ENCODE results near the gene PTX3. TPM values are rescaled to one million over a fixed set of nuclear protein-coding genes. Genes with fewer than 3 reads are reported as not detected.

PTX3 gene
- polyA plus RNA-seq, 1 donor from 2014 or later = 0.57 TPM

DNA sequence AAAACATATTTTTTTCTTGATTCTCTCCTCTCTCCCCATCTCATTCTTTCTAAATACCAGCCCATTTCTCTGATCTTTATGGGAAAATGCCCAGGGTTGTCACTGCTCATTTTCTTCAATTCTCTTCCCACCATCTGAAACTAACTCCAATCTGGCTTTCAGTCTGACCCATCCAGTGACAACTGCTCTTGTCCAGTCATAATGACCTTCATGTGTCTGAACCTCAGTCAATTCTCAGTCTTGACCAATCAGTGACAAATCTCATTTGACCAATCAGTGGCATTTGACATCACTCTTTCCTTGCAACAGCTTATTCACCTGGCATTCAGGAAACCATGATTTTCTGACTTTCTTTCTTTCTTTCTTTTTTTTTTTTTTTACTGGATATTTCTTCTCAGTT is 51.5 kb downstream of the PTX3 start:
- H3K4me3 ChIP-seq (ENCODE audit: low read length) = no peak overlapping the region
- H3K9me3 ChIP-seq (ENCODE audit: low read length) = no peaks in the 10 kb centered on the region
- no peak overlapping the region for H3K9ac ChIP-seq (ENCODE audit: low read length)
- H3K27me3 ChIP-seq (ENCODE audit: insufficient read depth, low read depth, low read length) = no peaks in the 10 kb centered on the region
- H3K9me2 ChIP-seq (ENCODE audit: insufficient read depth, low read length) = no peaks in the 10 kb centered on the region
- no peak overlapping the region for H3K4me2 ChIP-seq (ENCODE audit: low read length)
- H3K36me3 ChIP-seq (ENCODE audit: insufficient read depth, low read length) = no peaks in the 10 kb centered on the region
- no peaks in the 10 kb centered on the region for H3F3A ChIP-seq (ENCODE audit: insufficient read depth, low read length, poor library complexity, severe bottlenecking)
- no peak overlapping the region for H2AFZ ChIP-seq (ENCODE audit: low read depth, low read length)
- TF ChIP-seq, protein P1, sequence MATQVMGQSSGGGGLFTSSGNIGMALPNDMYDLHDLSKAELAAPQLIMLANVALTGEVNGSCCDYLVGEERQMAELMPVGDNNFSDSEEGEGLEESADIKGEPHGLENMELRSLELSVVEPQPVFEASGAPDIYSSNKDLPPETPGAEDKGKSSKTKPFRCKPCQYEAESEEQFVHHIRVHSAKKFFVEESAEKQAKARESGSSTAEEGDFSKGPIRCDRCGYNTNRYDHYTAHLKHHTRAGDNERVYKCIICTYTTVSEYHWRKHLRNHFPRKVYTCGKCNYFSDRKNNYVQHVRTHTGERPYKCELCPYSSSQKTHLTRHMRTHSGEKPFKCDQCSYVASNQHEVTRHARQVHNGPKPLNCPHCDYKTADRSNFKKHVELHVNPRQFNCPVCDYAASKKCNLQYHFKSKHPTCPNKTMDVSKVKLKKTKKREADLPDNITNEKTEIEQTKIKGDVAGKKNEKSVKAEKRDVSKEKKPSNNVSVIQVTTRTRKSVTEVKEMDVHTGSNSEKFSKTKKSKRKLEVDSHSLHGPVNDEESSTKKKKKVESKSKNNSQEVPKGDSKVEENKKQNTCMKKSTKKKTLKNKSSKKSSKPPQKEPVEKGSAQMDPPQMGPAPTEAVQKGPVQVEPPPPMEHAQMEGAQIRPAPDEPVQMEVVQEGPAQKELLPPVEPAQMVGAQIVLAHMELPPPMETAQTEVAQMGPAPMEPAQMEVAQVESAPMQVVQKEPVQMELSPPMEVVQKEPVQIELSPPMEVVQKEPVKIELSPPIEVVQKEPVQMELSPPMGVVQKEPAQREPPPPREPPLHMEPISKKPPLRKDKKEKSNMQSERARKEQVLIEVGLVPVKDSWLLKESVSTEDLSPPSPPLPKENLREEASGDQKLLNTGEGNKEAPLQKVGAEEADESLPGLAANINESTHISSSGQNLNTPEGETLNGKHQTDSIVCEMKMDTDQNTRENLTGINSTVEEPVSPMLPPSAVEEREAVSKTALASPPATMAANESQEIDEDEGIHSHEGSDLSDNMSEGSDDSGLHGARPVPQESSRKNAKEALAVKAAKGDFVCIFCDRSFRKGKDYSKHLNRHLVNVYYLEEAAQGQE (IDR thresholded peaks at IDR 0.05; ENCODE audit: borderline replicate concordance) = no peak
- TF ChIP-seq RAD21 (conservative IDR thresholded peaks at IDR 0.05) (no peak), EP300 (conservative IDR thresholded peaks at IDR 0.05; ENCODE audit: poor library complexity, severe bottlenecking) (no peak), MXI1 (conservative IDR thresholded peaks at IDR 0.05; ENCODE audit: poor library complexity, severe bottlenecking) (no peak), TAF1 (IDR thresholded peaks at IDR 0.05; ENCODE audit: low read depth) (no peak), POLR2AphosphoS5 (IDR thresholded peaks at IDR 0.05) (no peak), EZH2 (IDR thresholded peaks at IDR 0.05; ENCODE audit: borderline replicate concordance, insufficient read depth, low read length, poor library complexity, severe bottlenecking) (no peak), SMC3 (conservative IDR thresholded peaks at IDR 0.05; ENCODE audit: poor library complexity) (no peak)
- TF ChIP-seq, protein P2, sequence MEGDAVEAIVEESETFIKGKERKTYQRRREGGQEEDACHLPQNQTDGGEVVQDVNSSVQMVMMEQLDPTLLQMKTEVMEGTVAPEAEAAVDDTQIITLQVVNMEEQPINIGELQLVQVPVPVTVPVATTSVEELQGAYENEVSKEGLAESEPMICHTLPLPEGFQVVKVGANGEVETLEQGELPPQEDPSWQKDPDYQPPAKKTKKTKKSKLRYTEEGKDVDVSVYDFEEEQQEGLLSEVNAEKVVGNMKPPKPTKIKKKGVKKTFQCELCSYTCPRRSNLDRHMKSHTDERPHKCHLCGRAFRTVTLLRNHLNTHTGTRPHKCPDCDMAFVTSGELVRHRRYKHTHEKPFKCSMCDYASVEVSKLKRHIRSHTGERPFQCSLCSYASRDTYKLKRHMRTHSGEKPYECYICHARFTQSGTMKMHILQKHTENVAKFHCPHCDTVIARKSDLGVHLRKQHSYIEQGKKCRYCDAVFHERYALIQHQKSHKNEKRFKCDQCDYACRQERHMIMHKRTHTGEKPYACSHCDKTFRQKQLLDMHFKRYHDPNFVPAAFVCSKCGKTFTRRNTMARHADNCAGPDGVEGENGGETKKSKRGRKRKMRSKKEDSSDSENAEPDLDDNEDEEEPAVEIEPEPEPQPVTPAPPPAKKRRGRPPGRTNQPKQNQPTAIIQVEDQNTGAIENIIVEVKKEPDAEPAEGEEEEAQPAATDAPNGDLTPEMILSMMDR (IDR thresholded peaks at IDR 0.05; ENCODE audit: poor library complexity, severe bottlenecking) = no peak
- H3K79me2 ChIP-seq (replicated peaks; ENCODE audit: insufficient read depth, low read length) = no peaks in the 10 kb centered on the region
- H3K27ac ChIP-seq (ENCODE audit: low read length) = no peak overlapping the region
- H4K20me1 ChIP-seq (ENCODE audit: insufficient read depth) = no peaks in the 10 kb centered on the region

DNA sequence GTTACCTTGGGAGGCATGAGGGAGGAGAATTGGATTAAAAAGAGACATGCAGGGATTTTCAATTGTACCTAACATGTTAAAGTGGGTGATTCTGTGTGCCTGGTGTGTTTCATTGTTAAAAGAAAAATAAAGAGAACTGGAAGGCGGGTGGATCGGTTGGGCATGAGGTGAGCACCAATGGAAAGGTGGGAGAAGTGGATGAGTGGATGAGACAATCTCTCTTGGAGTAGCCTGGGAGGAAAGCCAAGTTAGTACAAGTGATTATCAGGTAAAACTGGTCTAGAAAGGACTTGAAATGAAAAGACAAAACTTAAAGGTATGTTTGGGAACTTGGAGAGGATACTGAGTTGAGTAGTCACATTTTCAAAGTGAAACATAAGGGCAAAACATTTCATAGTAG is 54.5 kb downstream of the PTX3 start:
- TF ChIP-seq EP300 (conservative IDR thresholded peaks at IDR 0.05; ENCODE audit: poor library complexity, severe bottlenecking) (no peak), MXI1 (conservative IDR thresholded peaks at IDR 0.05; ENCODE audit: poor library complexity, severe bottlenecking) (no peak), SMC3 (conservative IDR thresholded peaks at IDR 0.05; ENCODE audit: poor library complexity) (no peak), POLR2AphosphoS5 (IDR thresholded peaks at IDR 0.05) (no peak), RAD21 (conservative IDR thresholded peaks at IDR 0.05) (no peak), EZH2 (IDR thresholded peaks at IDR 0.05; ENCODE audit: borderline replicate concordance, insufficient read depth, low read length, poor library complexity, severe bottlenecking) (no peak), TAF1 (IDR thresholded peaks at IDR 0.05; ENCODE audit: low read depth) (no peak)
- TF ChIP-seq, protein P1 (IDR thresholded peaks at IDR 0.05; ENCODE audit: borderline replicate concordance) = no peak
- TF ChIP-seq, protein P2 (IDR thresholded peaks at IDR 0.05; ENCODE audit: poor library complexity, severe bottlenecking) = no peak
- no peak overlapping the region for H3K27ac ChIP-seq (ENCODE audit: low read length)
- no peak overlapping the region for H3K4me2 ChIP-seq (ENCODE audit: low read length)
- no peaks in the 10 kb centered on the region for H4K20me1 ChIP-seq (ENCODE audit: insufficient read depth)
- H2AFZ ChIP-seq (ENCODE audit: low read depth, low read length) = no peak overlapping the region
- H3K27me3 ChIP-seq (ENCODE audit: insufficient read depth, low read depth, low read length) = no peaks in the 10 kb centered on the region
- H3K36me3 ChIP-seq (ENCODE audit: insufficient read depth, low read length) = no peaks in the 10 kb centered on the region
- H3K9me3 ChIP-seq (ENCODE audit: low read length) = no peaks in the 10 kb centered on the region
- no peak overlapping the region for H3K9ac ChIP-seq (ENCODE audit: low read length)
- no peak overlapping the region for H3K4me3 ChIP-seq (ENCODE audit: low read length)
- no peaks in the 10 kb centered on the region for H3K9me2 ChIP-seq (ENCODE audit: insufficient read depth, low read length)
- H3K79me2 ChIP-seq (replicated peaks; ENCODE audit: insufficient read depth, low read length) = no peaks in the 10 kb centered on the region
- no peaks in the 10 kb centered on the region for H3F3A ChIP-seq (ENCODE audit: insufficient read depth, low read length, poor library complexity, severe bottlenecking)

All from neural cell (in vitro differentiated cells).